Measurements from ENCODE around the gene HOXA3. TPM values are rescaled to one million over a fixed set of nuclear protein-coding genes. Genes with fewer than 3 reads are reported as not detected.

The HOXA3 gene
- polyA plus RNA-seq, 2 of the 4 experiments (the other 2 are of a cell fraction): 3.3 to 8.7 TPM

DNA sequence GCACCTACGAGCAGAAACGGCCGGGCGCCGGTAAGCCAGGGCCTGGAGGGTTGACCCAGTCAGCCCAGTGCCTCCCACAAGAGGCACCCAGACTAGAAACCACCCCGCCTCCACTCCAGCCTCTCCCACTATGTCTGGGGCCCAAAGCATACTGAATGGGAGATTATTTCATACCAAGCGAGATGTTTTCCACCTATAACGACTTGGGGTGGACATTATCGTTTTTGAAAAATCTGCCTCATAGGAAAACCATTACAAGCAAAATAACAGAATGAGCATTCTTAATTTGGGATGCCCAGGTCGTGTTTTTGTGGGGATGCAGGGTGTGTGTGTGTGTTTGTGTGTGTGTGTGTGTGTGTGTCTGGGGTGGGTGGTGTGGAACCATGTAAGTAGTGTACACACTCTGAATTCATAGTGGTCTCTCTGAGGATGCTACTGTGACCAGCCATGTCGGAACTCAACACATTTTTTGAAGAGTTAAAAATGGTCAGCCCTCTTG lies 6.4 kb downstream of the HOXA3 start:
- peaks cover 17% of the 10 kb centered on the region for H3K4me1 ChIP-seq
- DNase-seq (ENCODE audit: low read depth in 1 of 2, low spot score in 1 of 2) (no peak), FAIRE-seq (no peak), ATAC-seq (no peak)
- no peak overlapping the region for H3K27ac ChIP-seq
- WGBS (ENCODE audit: missing lambda C conversion rate): 88% methylated on average over 11 of the region's 11 CpGs
- H3K4me2 ChIP-seq: no peak overlapping the region
- TF ChIP-seq, protein P1, sequence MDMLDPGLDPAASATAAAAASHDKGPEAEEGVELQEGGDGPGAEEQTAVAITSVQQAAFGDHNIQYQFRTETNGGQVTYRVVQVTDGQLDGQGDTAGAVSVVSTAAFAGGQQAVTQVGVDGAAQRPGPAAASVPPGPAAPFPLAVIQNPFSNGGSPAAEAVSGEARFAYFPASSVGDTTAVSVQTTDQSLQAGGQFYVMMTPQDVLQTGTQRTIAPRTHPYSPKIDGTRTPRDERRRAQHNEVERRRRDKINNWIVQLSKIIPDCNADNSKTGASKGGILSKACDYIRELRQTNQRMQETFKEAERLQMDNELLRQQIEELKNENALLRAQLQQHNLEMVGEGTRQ (IDR thresholded peaks at IDR 0.05): no peak
- TF ChIP-seq NFE2L2 (conservative IDR thresholded peaks at IDR 0.05; ENCODE audit: low read length) (no peak), KDM1A (IDR thresholded peaks at IDR 0.05; ENCODE audit: low read depth) (no peak)
- ChIA-PET POLR2A (no interaction called here), CTCF (interaction anchor here (1.2 to 11.1 kb wide), 4 partner anchors 15 to 464 kb away, joined by 3 to 160 read pairs (median 68); partner anchors contain the start of genes HOXA4 and HOXA9)
- no peak overlapping the region for H3K4me3 ChIP-seq
- no peaks in the 10 kb centered on the region for H3K9me3 ChIP-seq

DNA sequence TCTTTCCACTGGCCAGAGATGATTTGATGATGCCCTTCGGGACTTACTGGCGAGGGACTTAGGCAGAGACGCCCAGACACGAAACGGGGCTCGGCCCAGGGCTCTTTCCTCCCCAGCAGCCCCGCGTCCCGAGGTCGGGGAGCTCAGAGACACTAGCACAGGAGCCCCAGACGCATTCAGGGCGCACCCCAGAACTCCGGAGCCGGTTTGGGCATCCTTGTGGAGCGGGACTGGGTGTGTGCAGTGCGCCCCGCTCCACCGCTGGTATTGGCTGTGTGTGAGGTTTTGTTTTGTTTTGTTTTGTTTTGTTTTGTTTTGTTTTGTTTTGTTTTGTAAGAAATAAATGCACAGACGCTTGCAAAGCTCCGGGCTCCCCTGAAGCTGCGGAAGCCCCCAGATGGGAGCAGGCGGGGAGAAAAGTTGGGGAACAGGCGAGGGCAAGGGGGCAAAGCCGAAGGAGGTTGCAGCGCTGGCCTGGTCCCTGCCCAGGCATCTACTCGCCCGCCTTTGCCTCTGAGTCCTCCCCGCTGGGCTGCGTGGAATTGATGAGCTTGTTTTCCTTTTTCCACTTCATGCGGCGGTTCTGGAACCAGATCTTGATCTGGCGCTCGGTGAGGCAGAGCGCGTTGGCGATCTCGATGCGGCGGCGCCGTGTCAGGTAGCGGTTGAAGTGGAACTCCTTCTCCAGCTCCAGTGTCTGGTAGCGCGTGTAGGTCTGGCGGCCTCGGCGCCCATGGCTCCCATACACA lies 7.0 kb downstream of the HOXA3 start:
- ChIA-PET POLR2A (no interaction called here), CTCF (interaction anchor here (0.6 to 11.1 kb wide), 14 partner anchors 9 to 770 kb away, joined by 3 to 160 read pairs (median 5); partner anchors contain the start of genes HOXA4 and HOXA9)
- FAIRE-seq (no peak), ATAC-seq (no peak), DNase-seq (ENCODE audit: low read depth in 1 of 2, low spot score in 1 of 2) (no peak)
- WGBS (ENCODE audit: missing lambda C conversion rate): 93% methylated on average over 47 of the region's 47 CpGs
- Histone ChIP-seq H3K4me1 (peaks cover 17% of the 10 kb centered on the region), H3K27ac (no peak overlapping the region), H3K4me3 (no peak overlapping the region), H3K9me3 (no peaks in the 10 kb centered on the region), H3K4me2 (no peak overlapping the region)
- TF ChIP-seq CBX2 (IDR thresholded peaks at IDR 0.05; ENCODE audit: borderline replicate concordance, low read depth): no peak
- no peak for TF ChIP-seq NPAS2 (CRISPR knock-in tag; IDR thresholded peaks at IDR 0.05; ENCODE audit: borderline replicate concordance)
- TF ChIP-seq EHMT2 (IDR thresholded peaks at IDR 0.05; ENCODE audit: low read depth): no peak
- TF ChIP-seq NR3C1 (IDR thresholded peaks at IDR 0.05): no peak
- TF ChIP-seq, protein P2, sequence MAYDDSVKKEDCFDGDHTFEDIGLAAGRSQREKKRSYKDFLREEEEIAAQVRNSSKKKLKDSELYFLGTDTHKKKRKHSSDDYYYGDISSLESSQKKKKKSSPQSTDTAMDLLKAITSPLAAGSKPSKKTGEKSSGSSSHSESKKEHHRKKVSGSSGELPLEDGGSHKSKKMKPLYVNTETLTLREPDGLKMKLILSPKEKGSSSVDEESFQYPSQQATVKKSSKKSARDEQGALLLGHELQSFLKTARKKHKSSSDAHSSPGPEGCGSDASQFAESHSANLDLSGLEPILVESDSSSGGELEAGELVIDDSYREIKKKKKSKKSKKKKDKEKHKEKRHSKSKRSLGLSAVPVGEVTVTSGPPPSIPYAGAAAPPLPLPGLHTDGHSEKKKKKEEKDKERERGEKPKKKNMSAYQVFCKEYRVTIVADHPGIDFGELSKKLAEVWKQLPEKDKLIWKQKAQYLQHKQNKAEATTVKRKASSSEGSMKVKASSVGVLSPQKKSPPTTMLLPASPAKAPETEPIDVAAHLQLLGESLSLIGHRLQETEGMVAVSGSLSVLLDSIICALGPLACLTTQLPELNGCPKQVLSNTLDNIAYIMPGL (CRISPR knock-in tag; IDR thresholded peaks at IDR 0.05; ENCODE audit: borderline replicate concordance): no peak
- TF ChIP-seq, protein P3, sequence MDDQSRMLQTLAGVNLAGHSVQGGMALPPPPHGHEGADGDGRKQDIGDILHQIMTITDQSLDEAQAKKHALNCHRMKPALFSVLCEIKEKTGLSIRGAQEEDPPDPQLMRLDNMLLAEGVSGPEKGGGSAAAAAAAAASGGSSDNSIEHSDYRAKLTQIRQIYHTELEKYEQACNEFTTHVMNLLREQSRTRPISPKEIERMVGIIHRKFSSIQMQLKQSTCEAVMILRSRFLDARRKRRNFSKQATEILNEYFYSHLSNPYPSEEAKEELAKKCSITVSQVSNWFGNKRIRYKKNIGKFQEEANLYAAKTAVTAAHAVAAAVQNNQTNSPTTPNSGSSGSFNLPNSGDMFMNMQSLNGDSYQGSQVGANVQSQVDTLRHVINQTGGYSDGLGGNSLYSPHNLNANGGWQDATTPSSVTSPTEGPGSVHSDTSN (IDR thresholded peaks at IDR 0.05): no peak
- TF ChIP-seq HOXB5 (CRISPR knock-in tag; IDR thresholded peaks at IDR 0.05): no peak
- TF ChIP-seq GATA3 (IDR thresholded peaks at IDR 0.05; ENCODE audit: borderline replicate concordance): no peak
- TF ChIP-seq ZFP36 (IDR thresholded peaks at IDR 0.05; ENCODE audit: borderline replicate concordance, partially characterized antibody): no peak
- no peak for TF ChIP-seq TP53 (CRISPR knock-in tag; IDR thresholded peaks at IDR 0.05)
- no peak for TF ChIP-seq CHD4 (IDR thresholded peaks at IDR 0.05; ENCODE audit: borderline replicate concordance)
- TF ChIP-seq HDAC2 (IDR thresholded peaks at IDR 0.05): no peak

GRCh38 chr7:27144781-27145164 lies 7.6 kb downstream of the HOXA3 start:
- ChIA-PET CTCF (interaction anchor here (0.6 to 11.1 kb wide), 21 partner anchors 10 to 769 kb away, joined by 3 to 160 read pairs (median 5); partner anchors contain the start of genes HOXA4, HOXA7 and HOXA9), POLR2A (no interaction called here)
- 95% methylated on average over 31 of the region's 31 CpGs for WGBS (ENCODE audit: missing lambda C conversion rate)
- H3K4me3 ChIP-seq: no peak overlapping the region
- H3K4me1 ChIP-seq: peaks cover 15% of the 10 kb centered on the region
- H3K27ac ChIP-seq: no peak overlapping the region
- no peaks in the 10 kb centered on the region for H3K9me3 ChIP-seq
- H3K4me2 ChIP-seq: no peak overlapping the region
- ATAC-seq (no peak), FAIRE-seq (no peak), DNase-seq (ENCODE audit: low read depth in 1 of 2, low spot score in 1 of 2) (no peak)
- TF ChIP-seq FOXS1 (CRISPR knock-in tag; IDR thresholded peaks at IDR 0.05) (no peak), BHLHE40 (IDR thresholded peaks at IDR 0.05; ENCODE audit: low read depth, low read length) (no peak), JUNB (IDR thresholded peaks at IDR 0.05) (no peak), GATA3 (IDR thresholded peaks at IDR 0.05; ENCODE audit: borderline replicate concordance) (no peak), CHD4 (IDR thresholded peaks at IDR 0.05; ENCODE audit: borderline replicate concordance) (no peak), RARB (CRISPR knock-in tag; IDR thresholded peaks at IDR 0.05) (no peak), RCOR1 (IDR thresholded peaks at IDR 0.05; ENCODE audit: low read depth, low read length) (no peak), POLR2A (IDR thresholded peaks at IDR 0.05; ENCODE audit: low read length) (no peak), FOSL2 (IDR thresholded peaks at IDR 0.05) (no peak), FOSL2 (CRISPR knock-in tag; IDR thresholded peaks at IDR 0.05) (no peak), SREBF2 (IDR thresholded peaks at IDR 0.05) (no peak), ATOH8 (CRISPR knock-in tag; IDR thresholded peaks at IDR 0.05; ENCODE audit: low read depth) (no peak), HOXB13 (CRISPR knock-in tag; IDR thresholded peaks at IDR 0.05; ENCODE audit: low read depth) (no peak), ZNF302 (CRISPR knock-in tag; IDR thresholded peaks at IDR 0.05) (no peak), NR3C1 (IDR thresholded peaks at IDR 0.05) (no peak), CEBPB (IDR thresholded peaks at IDR 0.05) (no peak)
- TF ChIP-seq, protein P4, sequence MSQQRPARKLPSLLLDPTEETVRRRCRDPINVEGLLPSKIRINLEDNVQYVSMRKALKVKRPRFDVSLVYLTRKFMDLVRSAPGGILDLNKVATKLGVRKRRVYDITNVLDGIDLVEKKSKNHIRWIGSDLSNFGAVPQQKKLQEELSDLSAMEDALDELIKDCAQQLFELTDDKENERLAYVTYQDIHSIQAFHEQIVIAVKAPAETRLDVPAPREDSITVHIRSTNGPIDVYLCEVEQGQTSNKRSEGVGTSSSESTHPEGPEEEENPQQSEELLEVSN (IDR thresholded peaks at IDR 0.05; ENCODE audit: borderline replicate concordance, low read depth): no peak
- TF ChIP-seq, protein P1 (IDR thresholded peaks at IDR 0.05): no peak
